RWPE2 (cell line): ENCODE measurements around the gene IGHMBP2.
A peak's percentile ranks its signal among the peaks of the same experiment; 100 is the strongest.
"Not testable (repeated sequence)": the region's sequence is repeated elsewhere in the genome, so short reads cannot be mapped to it uniquely, and the experiment has no call there.

Source experiments
- ATAC-seq: fragments of 200-7000 bp; cut with Tn5 transposase; 3 replicates; pipeline ENCODE4 v1.9.1; 2021; ENCODE audit warnings: low read depth
- DNase-seq: peaks from one replicate; pipeline ENCODE4 v3.0.0-alpha.2; 2020; ENCODE audit warnings: low spot score
- H3K27ac ChIP-seq: fragments of 450-650 bp; 2 replicates; pipeline ENCODE4 v1.5.1; 2017; ENCODE audit warnings: mild to moderate bottlenecking; ENCODE audit not compliant: poor library complexity, severe bottlenecking
- H3K27me3 ChIP-seq: fragments of 250-450 bp; sonication (Bioruptor Pico); 2 replicates; pipeline ENCODE4 v1.5.1; 2021; ENCODE audit warnings: mild to moderate bottlenecking, moderate library complexity; ENCODE audit not compliant: insufficient read depth, poor library complexity, severe bottlenecking
- H3K36me3 ChIP-seq: fragments of 250-450 bp; sonication (Bioruptor Pico); 2 replicates; pipeline ENCODE4 v1.5.1; 2020; ENCODE audit warnings: low read depth, mild to moderate bottlenecking, moderate library complexity
- H3K4me1 ChIP-seq: fragments of 250-450 bp; sonication (Bioruptor Pico); 2 replicates; pipeline ENCODE4 v1.5.1; 2021; ENCODE audit warnings: mild to moderate bottlenecking, moderate library complexity; ENCODE audit not compliant: insufficient read depth, poor library complexity, severe bottlenecking
- H3K4me3 ChIP-seq: fragments of 250-450 bp; sonication (Bioruptor Pico); 2 replicates; pipeline ENCODE4 v1.5.1; 2021; ENCODE audit warnings: mild to moderate bottlenecking, moderate library complexity; ENCODE audit not compliant: severe bottlenecking
- H3K9me3 ChIP-seq: fragments of 250-450 bp; sonication (Bioruptor Pico); 2 replicates; pipeline ENCODE4 v1.5.1; 2021; ENCODE audit warnings: mild to moderate bottlenecking, moderate library complexity; ENCODE audit not compliant: severe bottlenecking
- TF ChIP-seq, protein P1 (sequence below): fragments of 450-650 bp; IDR thresholded peaks from one replicate; pipeline ENCODE4 v1.5.1; 2017; ENCODE audit warnings: mild to moderate bottlenecking, moderate library complexity; ENCODE audit not compliant: poor library complexity, severe bottlenecking

Gene IGHMBP2

DNA sequence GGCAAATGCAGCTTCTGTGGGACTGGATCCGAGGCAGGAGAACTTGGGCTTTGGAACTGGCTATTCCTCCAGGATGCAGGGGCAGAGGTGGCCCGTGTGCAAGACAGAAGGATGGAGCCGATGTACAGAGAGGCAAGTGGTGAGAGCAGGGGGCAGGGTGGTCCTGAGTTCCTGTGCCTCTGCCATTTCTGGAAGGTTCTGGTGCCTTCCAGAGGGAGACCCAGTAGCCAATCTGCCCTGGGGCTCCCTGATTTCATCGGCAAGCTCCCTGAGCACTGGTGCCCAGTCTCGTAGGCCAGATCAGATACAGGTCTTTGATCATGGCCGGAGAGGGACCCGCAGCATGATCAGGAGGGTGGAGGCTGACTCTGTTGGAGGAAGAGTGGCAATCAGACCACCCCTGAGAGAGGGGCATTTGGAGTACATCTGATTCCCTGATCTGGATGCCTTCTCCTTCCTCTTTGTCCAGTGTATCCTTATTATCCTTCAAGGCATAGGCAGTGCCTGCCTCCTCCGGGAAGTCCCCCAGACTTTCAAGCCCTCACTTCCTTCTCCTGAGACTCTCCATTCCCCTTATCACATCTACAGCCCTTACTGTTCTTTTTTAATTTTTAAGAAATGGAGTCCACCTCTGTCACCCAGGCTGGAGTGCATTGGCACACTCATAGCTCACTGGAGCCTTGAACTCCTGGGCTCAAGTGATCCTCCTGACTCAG lies 67.4 kb downstream of the IGHMBP2 start:
- Histone ChIP-seq H3K36me3 (no peaks in the 10 kb centered on the region), H3K27ac (no peak overlapping the region), H3K4me3 (no peak overlapping the region), H3K27me3 (no peaks in the 10 kb centered on the region), H3K9me3 (no peaks in the 10 kb centered on the region), H3K4me1 (no peaks in the 10 kb centered on the region)
- DNase-seq (no peak), ATAC-seq (no peak)
- TF ChIP-seq, protein P1, sequence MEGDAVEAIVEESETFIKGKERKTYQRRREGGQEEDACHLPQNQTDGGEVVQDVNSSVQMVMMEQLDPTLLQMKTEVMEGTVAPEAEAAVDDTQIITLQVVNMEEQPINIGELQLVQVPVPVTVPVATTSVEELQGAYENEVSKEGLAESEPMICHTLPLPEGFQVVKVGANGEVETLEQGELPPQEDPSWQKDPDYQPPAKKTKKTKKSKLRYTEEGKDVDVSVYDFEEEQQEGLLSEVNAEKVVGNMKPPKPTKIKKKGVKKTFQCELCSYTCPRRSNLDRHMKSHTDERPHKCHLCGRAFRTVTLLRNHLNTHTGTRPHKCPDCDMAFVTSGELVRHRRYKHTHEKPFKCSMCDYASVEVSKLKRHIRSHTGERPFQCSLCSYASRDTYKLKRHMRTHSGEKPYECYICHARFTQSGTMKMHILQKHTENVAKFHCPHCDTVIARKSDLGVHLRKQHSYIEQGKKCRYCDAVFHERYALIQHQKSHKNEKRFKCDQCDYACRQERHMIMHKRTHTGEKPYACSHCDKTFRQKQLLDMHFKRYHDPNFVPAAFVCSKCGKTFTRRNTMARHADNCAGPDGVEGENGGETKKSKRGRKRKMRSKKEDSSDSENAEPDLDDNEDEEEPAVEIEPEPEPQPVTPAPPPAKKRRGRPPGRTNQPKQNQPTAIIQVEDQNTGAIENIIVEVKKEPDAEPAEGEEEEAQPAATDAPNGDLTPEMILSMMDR, result no peak

- no peak for ATAC-seq
- TF ChIP-seq, protein P1, result no peak
- Histone ChIP-seq H3K4me3 (no peak overlapping the region), H3K27me3 (no peaks in the 10 kb centered on the region), H3K4me1 (no peaks in the 10 kb centered on the region), H3K9me3 (no peaks in the 10 kb centered on the region), H3K27ac (no peak overlapping the region), H3K36me3 (no peaks in the 10 kb centered on the region)
- DNase-seq, result no peak
Observed at GRCh38 chr11:68973219-68973618, 69.5 kb downstream of the IGHMBP2 start.

DNA sequence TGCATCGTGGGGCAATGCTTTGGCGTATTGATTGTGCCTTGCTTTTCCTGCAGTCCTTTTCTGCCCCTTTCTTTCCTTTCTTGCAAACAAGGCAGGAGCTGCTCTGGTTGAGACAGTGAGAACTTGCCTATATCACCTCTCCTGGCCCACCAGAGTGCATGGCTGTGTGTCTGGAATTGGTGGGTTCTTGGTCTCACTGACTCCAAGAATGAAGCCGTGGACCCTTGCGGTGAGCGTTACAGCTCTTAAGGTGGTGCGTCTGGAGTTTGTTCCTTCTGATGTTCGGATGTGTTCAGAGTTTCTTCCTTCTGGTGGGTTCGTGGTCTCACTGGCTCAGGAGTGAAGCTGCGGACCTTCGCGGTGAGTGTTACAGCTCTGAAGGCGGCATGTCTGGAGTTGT lies 70.0 kb downstream of the IGHMBP2 start:
- not testable (repeated sequence) for H3K36me3 ChIP-seq, H3K9me3 ChIP-seq, H3K4me1 ChIP-seq, DNase-seq, H3K4me3 ChIP-seq, ATAC-seq, H3K27ac ChIP-seq, H3K27me3 ChIP-seq

- H3K9me3 ChIP-seq, result no peaks in the 10 kb centered on the region
- H3K36me3 ChIP-seq, result no peaks in the 10 kb centered on the region
- DNase-seq, result no peak
- H3K27me3 ChIP-seq, result no peaks in the 10 kb centered on the region
- H3K4me3 ChIP-seq, result no peak overlapping the region
- TF ChIP-seq, protein P1, result no peak
- no peak overlapping the region for H3K27ac ChIP-seq
- peak; percentile 66; the same call in 1 of the 3 replicates for ATAC-seq
- no peaks in the 10 kb centered on the region for H3K4me1 ChIP-seq
Observed at GRCh38 chr11:68974421-68975194, 70.9 kb downstream of the IGHMBP2 start.

- Histone ChIP-seq H3K4me3 (no peak overlapping the region), H3K4me1 (no peaks in the 10 kb centered on the region), H3K27me3 (no peaks in the 10 kb centered on the region), H3K9me3 (no peaks in the 10 kb centered on the region), H3K36me3 (no peaks in the 10 kb centered on the region), H3K27ac (no peak overlapping the region)
- ATAC-seq, result no peak
- DNase-seq, result no peak
- TF ChIP-seq, protein P1, result no peak
Observed at GRCh38 chr11:68976095-68976494, 72.4 kb downstream of the IGHMBP2 start.
